Mammary microvascular endothelial cell (primary cell): Measurements from ENCODE around the gene APOOL. TPM values are rescaled to one million over a fixed set of nuclear protein-coding genes. Genes with fewer than 3 reads are reported as not detected.

Source experiments
- total RNA-seq: library from RNA; depleted of rRNA; stranded (reverse); fragments of >200 nt; gene quantifications from 2 replicates; pipeline ENCODE4 v1.2.3, GENCODE V29; 2015

APOOL gene
- 10.3 and 11.7 TPM in 2 replicates for total RNA-seq

DNA sequence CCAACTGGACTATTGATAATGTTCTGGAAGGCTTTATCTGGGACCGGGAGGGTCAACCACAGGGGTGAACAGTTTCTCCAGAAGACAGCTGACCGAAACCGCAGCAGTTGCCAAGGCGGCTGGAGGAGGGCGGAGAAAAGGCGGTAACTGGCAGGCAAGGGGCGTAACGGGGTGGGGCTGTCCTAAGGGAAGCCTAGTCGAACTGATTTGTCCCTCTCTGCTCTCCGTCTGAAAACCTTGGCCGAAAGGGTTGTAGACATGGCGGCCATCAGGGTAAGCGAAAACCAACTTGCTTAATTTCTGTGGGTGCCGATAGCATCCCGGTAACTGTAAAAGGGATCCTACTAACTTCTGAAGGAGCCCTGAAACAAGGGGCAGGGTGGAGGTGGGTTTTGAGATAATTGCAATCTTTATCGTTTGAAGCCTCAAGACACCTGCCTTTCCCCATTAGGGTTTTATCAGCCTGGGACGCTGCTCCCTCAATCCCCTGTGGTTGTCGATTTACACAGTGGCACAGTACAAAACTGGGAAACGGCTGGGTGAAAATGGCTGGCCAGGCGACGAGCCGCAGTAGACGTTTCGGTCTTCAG, at the start of gene APOOL:
Gene APOOL, plus strand, starts transcription at position 223 of the 590 bp plus-strand sequence. Its CDS starts 36 bp downstream, at position 259.

Other genes starting within 250 kb of the APOOL start
- gene SATL1, start 239.9 kb downstream of the APOOL start, total RNA-seq = not detected in 2 replicates
- gene ZNF711, start 240.1 kb downstream of the APOOL start, total RNA-seq = 0.13 and 0.49 TPM in 2 replicates